Gastrocnemius medialis (tissue), 4 donors: ENCODE results near the gene JCAD. TPM values are rescaled to one million over a fixed set of nuclear protein-coding genes. Genes with fewer than 3 reads are reported as not detected.

Source experiments
- ATAC-seq, 2 donors: fragments of 150-250 bp; one replicate each; pipeline ENCODE4 v1.9.1; 2016
- DNase-seq, 2 donors: peaks; one replicate each; pipeline ENCODE4 v3.0.0-alpha.2; 2019
- H3K27ac ChIP-seq, 4 donors: fragments of 200-600 bp; sonication (generic); 1 replicate in 1 of 4; 2 replicates in 3 of 4; pipeline ENCODE4 v1.5.1; 2016 to 2018; ENCODE audit warnings: mild to moderate bottlenecking in 2 of 4, moderate library complexity in 1 of 4
- H3K27me3 ChIP-seq, 3 donors: fragments of 200-600 bp; sonication (generic) in 2 of 3; 1 replicate in 1 of 3; 2 replicates in 2 of 3; pipeline versions ENCODE4 v1.5.1 to v1.6.0; 2016 to 2019; ENCODE audit warnings: mild to moderate bottlenecking in 1 of 3, moderate library complexity in 1 of 3
- H3K36me3 ChIP-seq, 2 donors: fragments of 200-600 bp; sonication (generic) in 1 of 2; one replicate each; pipeline ENCODE4 v1.5.1; 2017 to 2018
- H3K4me1 ChIP-seq, 2 donors: fragments of 200-600 bp; sonication (generic) in 1 of 2; one replicate each; pipeline ENCODE4 v1.5.1; 2016 to 2017; ENCODE audit warnings: mild to moderate bottlenecking in 2 of 2
- H3K4me3 ChIP-seq, 4 donors: fragments of 200-600 bp; sonication (generic) in 3 of 4; 1 replicate in 1 of 4; 2 replicates in 3 of 4; pipeline ENCODE4 v1.5.1; 2016 to 2019; ENCODE audit warnings: mild to moderate bottlenecking in 2 of 4
- H3K9me3 ChIP-seq, 3 donors: fragments of 200-600 bp; sonication (generic) in 2 of 3; 1 replicate in 1 of 3; 2 replicates in 2 of 3; pipeline ENCODE4 v1.5.1; 2016 to 2019
- POLR2A ChIP-seq, 2 donors: fragments of 450-650 bp; IDR thresholded peaks; one replicate each; pipeline ENCODE4 v1.6.1; 2017; ENCODE audit warnings: antibody characterized with exemption in 2 of 2, mild to moderate bottlenecking in 2 of 2, moderate library complexity in 2 of 2
- in situ Hi-C, 4 donors: fragments of 200-750 bp; cut with MboI; loops; one replicate each; pipeline versions ENCODE4 v1.15.0 to v1.8.0; 2017; ENCODE audit warnings: low sequenced_read_pairs in 4 of 4
- intact Hi-C: fragments of 100-400 bp; cut with DNase I; formaldehyde crosslinking; loops from one replicate; pipeline ENCODE4 v1.15.1; 2023; ENCODE audit warnings: low total_unique reads
- total RNA-seq, 4 donors: library from RNA; depleted of rRNA; stranded (reverse); fragments of >200 nt; gene quantifications; one replicate each; pipeline versions ENCODE4 v1.1.0 to v1.2.3, GENCODE V29; 2016
- TF ChIP-seq, protein P1 (sequence below), 5 experiments: fragments of 450-650 bp in 3 of 5; fragments of 200-600 bp in 2 of 5; sonication (generic) in 2 of 5; IDR thresholded peaks in 4 of 5; conservative IDR thresholded peaks in 1 of 5; 1 replicate in 4 of 5; 2 replicates in 1 of 5; pipeline ENCODE4 v1.5.1; 2016 to 2019; ENCODE audit warnings: antibody characterized with exemption in 5 of 5, mild to moderate bottlenecking in 3 of 5, moderate library complexity in 3 of 5

JCAD gene
- total RNA-seq, 4 donors from 2014 or later, result 6.0 to 12.1 (median 6.5) TPM

DNA sequence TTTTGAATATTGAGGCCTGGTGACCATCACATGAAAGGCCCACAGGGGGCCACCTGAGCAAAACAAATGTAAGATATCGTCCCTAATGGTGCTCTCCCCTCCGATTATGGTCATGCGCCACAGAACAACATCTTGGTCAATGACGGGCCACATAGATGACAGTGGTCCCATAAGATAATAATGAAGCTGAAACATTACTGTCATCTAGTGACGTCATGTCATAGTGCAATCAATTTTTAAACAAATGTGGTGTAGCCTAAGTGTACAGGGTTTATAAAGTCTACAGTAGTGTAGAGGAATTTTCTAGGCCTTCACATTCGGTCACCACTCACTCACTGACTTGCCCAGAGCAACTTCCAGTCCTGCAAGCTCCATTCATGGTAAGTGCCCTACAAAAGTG, 36.8 kb downstream of the JCAD start:
- Histone ChIP-seq H3K9me3 (no peaks in the 10 kb centered on the region), H3K4me3 (no peak overlapping the region), H3K27me3 (no peaks in the 10 kb centered on the region), H3K27ac (no peak overlapping the region), H3K36me3 (no peaks in the 10 kb centered on the region), H3K4me1 (peaks cover 0 to 8% of the 10 kb centered on the region in 2 donors)
- no peak for TF ChIP-seq POLR2A (IDR thresholded peaks at IDR 0.05)
- TF ChIP-seq, protein P1, sequence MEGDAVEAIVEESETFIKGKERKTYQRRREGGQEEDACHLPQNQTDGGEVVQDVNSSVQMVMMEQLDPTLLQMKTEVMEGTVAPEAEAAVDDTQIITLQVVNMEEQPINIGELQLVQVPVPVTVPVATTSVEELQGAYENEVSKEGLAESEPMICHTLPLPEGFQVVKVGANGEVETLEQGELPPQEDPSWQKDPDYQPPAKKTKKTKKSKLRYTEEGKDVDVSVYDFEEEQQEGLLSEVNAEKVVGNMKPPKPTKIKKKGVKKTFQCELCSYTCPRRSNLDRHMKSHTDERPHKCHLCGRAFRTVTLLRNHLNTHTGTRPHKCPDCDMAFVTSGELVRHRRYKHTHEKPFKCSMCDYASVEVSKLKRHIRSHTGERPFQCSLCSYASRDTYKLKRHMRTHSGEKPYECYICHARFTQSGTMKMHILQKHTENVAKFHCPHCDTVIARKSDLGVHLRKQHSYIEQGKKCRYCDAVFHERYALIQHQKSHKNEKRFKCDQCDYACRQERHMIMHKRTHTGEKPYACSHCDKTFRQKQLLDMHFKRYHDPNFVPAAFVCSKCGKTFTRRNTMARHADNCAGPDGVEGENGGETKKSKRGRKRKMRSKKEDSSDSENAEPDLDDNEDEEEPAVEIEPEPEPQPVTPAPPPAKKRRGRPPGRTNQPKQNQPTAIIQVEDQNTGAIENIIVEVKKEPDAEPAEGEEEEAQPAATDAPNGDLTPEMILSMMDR (IDR thresholded peaks at IDR 0.05 in 4 of 5, conservative IDR thresholded peaks at IDR 0.05 in 1 of 5), result peak in 1 of 5 experiments; percentile 36
- in situ Hi-C loops (loop anchor here in 1 of 4 donors (25.0 kb wide), 1 partner anchor 215 kb away; no protein-coding TSS in a partner anchor), intact Hi-C loops (loop anchor here (2.0 kb wide), 1 partner anchor 24 kb away; no protein-coding TSS in a partner anchor)
- ATAC-seq (no peak), DNase-seq (no peak)

GRCh38 chr10:30019468-30019867, 39.9 kb downstream of the JCAD start:
- no peaks in the 10 kb centered on the region for H3K4me1 ChIP-seq

DNA sequence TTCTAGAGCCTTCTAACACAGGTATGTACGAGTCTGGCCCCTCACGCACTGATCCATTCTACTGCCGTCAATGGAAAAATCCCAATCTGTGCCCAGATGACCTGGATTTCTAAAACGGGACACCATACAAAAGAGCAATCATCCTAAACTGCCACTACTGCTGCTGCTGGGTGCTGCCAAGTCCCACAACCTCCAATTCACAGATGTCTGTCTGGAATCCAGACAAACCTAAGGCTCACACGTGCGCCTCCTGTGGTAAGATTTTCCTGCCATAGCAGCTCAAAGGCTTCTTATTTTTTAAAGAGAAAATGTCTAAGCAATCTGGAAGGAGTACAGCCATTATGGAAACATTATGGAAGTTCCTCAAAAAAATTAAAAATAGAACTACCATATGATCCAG, 40.9 kb downstream of the JCAD start:
- in situ Hi-C loops (loop anchor here in 1 of 4 donors (25.0 kb wide), 1 partner anchor 219 kb away; no protein-coding TSS in a partner anchor), intact Hi-C loops (no loop called here)
- Histone ChIP-seq H3K4me1 (peaks cover 0 to 5% of the 10 kb centered on the region in 2 donors), H3K27me3 (no peaks in the 10 kb centered on the region), H3K27ac (no peak overlapping the region), H3K36me3 (no peaks in the 10 kb centered on the region), H3K9me3 (no peaks in the 10 kb centered on the region), H3K4me3 (no peak overlapping the region)
- DNase-seq (no peak), ATAC-seq (no peak)
- TF ChIP-seq POLR2A (IDR thresholded peaks at IDR 0.05), result no peak
- TF ChIP-seq, protein P1 (IDR thresholded peaks at IDR 0.05 in 4 of 5, conservative IDR thresholded peaks at IDR 0.05 in 1 of 5), result no peak

More at GRCh38 chr10:30019468-30019867, 39.9 kb downstream of the JCAD start:
- H3K9me3 ChIP-seq, result no peaks in the 10 kb centered on the region
- no peaks in the 10 kb centered on the region for H3K36me3 ChIP-seq
- no peak for TF ChIP-seq POLR2A (IDR thresholded peaks at IDR 0.05)
- TF ChIP-seq, protein P1 (IDR thresholded peaks at IDR 0.05 in 4 of 5, conservative IDR thresholded peaks at IDR 0.05 in 1 of 5), result no peak
- H3K27me3 ChIP-seq, result no peaks in the 10 kb centered on the region
- ATAC-seq (no peak), DNase-seq (no peak)
- no peak overlapping the region for H3K4me3 ChIP-seq
- no peak overlapping the region for H3K27ac ChIP-seq
- intact Hi-C loops, result no loop called here
- in situ Hi-C loops, result loop anchor here in 1 of 4 donors (25.0 kb wide), 1 partner anchor 218 kb away; no protein-coding TSS in a partner anchor

- Histone ChIP-seq H3K27me3 (no peaks in the 10 kb centered on the region), H3K4me1 (peaks cover 0 to 7% of the 10 kb centered on the region in 2 donors), H3K4me3 (no peak overlapping the region), H3K9me3 (no peaks in the 10 kb centered on the region), H3K36me3 (no peaks in the 10 kb centered on the region), H3K27ac (no peak overlapping the region)
- no peak for TF ChIP-seq POLR2A (IDR thresholded peaks at IDR 0.05)
- TF ChIP-seq, protein P1 (IDR thresholded peaks at IDR 0.05 in 4 of 5, conservative IDR thresholded peaks at IDR 0.05 in 1 of 5), result no peak
- no peak for DNase-seq
- in situ Hi-C loops (loop anchor here in 1 of 4 donors (25.0 kb wide), 1 partner anchor 219 kb away; no protein-coding TSS in a partner anchor), intact Hi-C loops (no loop called here)
- no peak for ATAC-seq
Observed at GRCh38 chr10:30017966-30018365, 41.4 kb downstream of the JCAD start.
